ENCODE results near the gene CDT1. TPM values are rescaled to one million over a fixed set of nuclear protein-coding genes. Genes with fewer than 3 reads are reported as not detected.

CDT1 gene
- 10 to 100 TPM in 1 of 3 donors, 1 to 10 TPM in 2; 2.9 to 20.9 (median 7.6) TPM for total RNA-seq
- long read RNA-seq, donor 1, transcript CDT1-201 (10 exons, 3,240 nt), result major isoform, 5 of 6 reads
- long read RNA-seq, donor 1, partial matches to known transcripts, result 0 of 6 reads
- long read RNA-seq, donor 1, other reads (novel, unspliced or antisense), result 1 of 6 reads
- long read RNA-seq, donor 2, result 0 reads

GRCh38 chr16:88803264-88803987, at the start of gene CDT1:
CDT1 (plus strand) TSS chr16:88803789; CDS start chr16:88803832, 43 bp downstream.
- no peaks in the 10 kb centered on the region for H3K9me3 ChIP-seq
- H3K36me3 ChIP-seq (ENCODE audit: low read depth), result no peaks in the 10 kb centered on the region
- peak within 1 kb of the TSS; percentile 30 for H3K4me3 ChIP-seq
- ATAC-seq (peak; percentile 88), DNase-seq (peak; percentile 82 to 93 (median 87))
- intact Hi-C loops (cut with DNase I, micrococcal nuclease), result no loop called here
- H3K4me1 ChIP-seq (ENCODE audit: low read depth), result peaks cover 17% of the 10 kb centered on the region
- no peak for TF ChIP-seq CTCF (IDR thresholded peaks at IDR 0.05)

GRCh38 chr16:88754109-88754911, 49.3 kb upstream of the CDT1 start:
- DNase-seq, result no peak
- intact Hi-C loops (cut with DNase I, micrococcal nuclease), result no loop called here
- H3K36me3 ChIP-seq (ENCODE audit: low read depth), result no peaks in the 10 kb centered on the region
- no peaks in the 10 kb centered on the region for H3K9me3 ChIP-seq
- peaks cover 6% of the 10 kb centered on the region for H3K4me1 ChIP-seq (ENCODE audit: low read depth)
- no peak for TF ChIP-seq CTCF (IDR thresholded peaks at IDR 0.05)
- ATAC-seq, result no peak
- no peak overlapping the region for H3K4me3 ChIP-seq

DNA sequence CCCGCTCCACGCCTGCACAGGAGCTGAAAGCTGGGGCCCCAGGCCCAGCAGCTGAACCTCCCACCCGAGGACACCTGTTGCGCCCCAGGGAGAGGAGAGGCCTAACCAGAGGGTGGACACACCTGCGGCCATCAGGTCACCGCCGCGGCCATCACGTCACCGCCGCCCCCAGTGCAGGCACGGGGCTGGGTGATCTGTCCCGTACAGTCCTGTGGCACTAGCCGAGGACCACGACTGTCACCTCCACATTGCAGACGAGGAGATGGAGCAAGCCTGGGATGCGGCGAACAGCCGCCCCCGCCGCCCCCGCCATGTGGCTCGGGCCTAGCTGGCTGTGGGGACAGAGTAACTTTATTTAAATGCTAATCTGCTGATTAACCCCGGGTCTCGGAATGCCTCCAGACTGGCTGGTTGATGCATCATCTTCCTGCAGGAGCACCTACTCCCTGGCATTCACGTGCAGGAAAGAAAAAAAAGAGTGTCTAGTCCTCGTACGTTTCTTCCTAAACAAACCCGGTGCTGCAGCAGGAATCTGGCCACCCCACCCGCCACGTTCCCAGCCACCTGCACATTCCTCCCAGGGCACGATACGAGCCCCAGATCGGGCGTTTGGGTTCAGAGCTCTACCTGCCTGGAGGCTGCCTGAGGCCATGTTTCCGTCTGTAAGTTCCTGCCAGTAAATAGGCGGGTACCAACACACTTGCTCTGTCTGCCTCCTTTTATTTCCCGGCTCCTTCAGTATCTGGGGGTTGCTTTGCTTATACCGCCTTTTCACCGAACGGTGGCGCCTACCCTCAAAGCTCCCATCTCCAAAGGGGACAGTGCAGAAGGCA, 48.5 kb upstream of the CDT1 start:
- no peaks in the 10 kb centered on the region for H3K9me3 ChIP-seq
- TF ChIP-seq CTCF (IDR thresholded peaks at IDR 0.05), result no peak
- intact Hi-C loops (cut with DNase I, micrococcal nuclease), result no loop called here
- H3K36me3 ChIP-seq (ENCODE audit: low read depth), result no peaks in the 10 kb centered on the region
- H3K4me3 ChIP-seq, result no peak overlapping the region
- no peak for DNase-seq
- H3K4me1 ChIP-seq (ENCODE audit: low read depth), result peaks cover 14% of the 10 kb centered on the region
- ATAC-seq, result peak; percentile 49

GRCh38 chr16:88755745-88756443, 47.7 kb upstream of the CDT1 start:
- Histone ChIP-seq H3K9me3 (no peaks in the 10 kb centered on the region), H3K4me3 (no peak overlapping the region), H3K36me3 (ENCODE audit: low read depth) (no peaks in the 10 kb centered on the region), H3K4me1 (ENCODE audit: low read depth) (peaks cover 22% of the 10 kb centered on the region)
- no peak for DNase-seq
- intact Hi-C loops (cut with DNase I, micrococcal nuclease), result no loop called here
- TF ChIP-seq CTCF (IDR thresholded peaks at IDR 0.05), result no peak
- ATAC-seq, result peak; percentile 4

Measured in mucosa of descending colon (tissue), 3 donors.